Heart left ventricle (tissue), 16 donors: ENCODE measurements around the gene SOD1. TPM values are rescaled to one million over a fixed set of nuclear protein-coding genes. Genes with fewer than 3 reads are reported as not detected.
A peak's percentile ranks its signal among the peaks of the same experiment; 100 is the strongest.

ENCODE experiments used
- ATAC-seq, 4 donors: fragments of 200-7000 bp; cut with Tn5 transposase; one replicate each; pipeline ENCODE4 v1.9.1; 2020 to 2022; ENCODE audit warnings: moderate library complexity in 4 of 4, mild to moderate bottlenecking in 3 of 4, moderate number of reproducible peaks in 1 of 4
- DNase-seq, 5 donors: peaks; one replicate each; pipeline ENCODE4 v3.0.0-alpha.2; 2020
- H3K27ac ChIP-seq, 12 donors: fragments of 200-600 bp; sonication (generic) in 4 of 12; one replicate each; pipeline versions ENCODE4 v1.5.0 to v1.8.0; 2016 to 2022; ENCODE audit warnings: mild to moderate bottlenecking in 2 of 12
- H3K27me3 ChIP-seq, 9 donors: fragments of 200-600 bp; sonication (generic) in 2 of 9; one replicate each; pipeline versions ENCODE4 v1.5.1 to v1.8.0; 2016 to 2022; ENCODE audit warnings: mild to moderate bottlenecking in 3 of 9
- H3K36me3 ChIP-seq, 9 donors: fragments of 200-600 bp; sonication (generic) in 2 of 9; one replicate each; pipeline versions ENCODE4 v1.5.0 to v1.8.0; 2018 to 2022; ENCODE audit warnings: mild to moderate bottlenecking in 2 of 9
- H3K4me1 ChIP-seq, 12 donors: fragments of 200-600 bp; sonication (generic) in 4 of 12; one replicate each; pipeline versions ENCODE4 v1.5.0 to v1.8.0; 2016 to 2022; ENCODE audit warnings: mild to moderate bottlenecking in 3 of 12
- H3K4me3 ChIP-seq, 12 donors: fragments of 200-600 bp; sonication (generic) in 4 of 12; one replicate each; pipeline versions ENCODE4 v1.5.0 to v1.8.0; 2017 to 2022; ENCODE audit warnings: mild to moderate bottlenecking in 9 of 12, moderate library complexity in 4 of 12
- H3K9me3 ChIP-seq, 12 donors: fragments of 200-600 bp; sonication (generic) in 4 of 12; one replicate each; pipeline versions ENCODE4 v1.5.0 to v1.8.0; 2016 to 2022; ENCODE audit warnings: mild to moderate bottlenecking in 1 of 12
- CTCF ChIP-seq, 12 donors: fragments of 200-600 bp; sonication (generic) in 4 of 12; IDR thresholded peaks; one replicate each; pipeline versions ENCODE4 v1.5.0 to v1.8.0; 2018 to 2022; ENCODE audit warnings: antibody characterized with exemption in 12 of 12, mild to moderate bottlenecking in 5 of 12
- POLR2A ChIP-seq, 2 donors: fragments of 450-650 bp; IDR thresholded peaks; one replicate each; pipeline ENCODE4 v1.6.1; 2017; ENCODE audit warnings: antibody characterized with exemption in 2 of 2, mild to moderate bottlenecking in 2 of 2, moderate library complexity in 2 of 2
- WGBS, 4 donors: extraction: QIAGEN DNeasy Blood & Tissue Kit in 2 of 4; methylation state at CpG; one replicate each; pipeline versions ENCODE4 v1.1.5 to v1.1.7; 2013 to 2018; 5-methylcytosine and 5-hydroxymethylcytosine counted together
- intact Hi-C, 10 donors: fragments of 100-400 bp; cut with DNase I; formaldehyde crosslinking; loops; one replicate each; pipeline versions ENCODE4 v1.11.1 to v1.14.2; 2022
- polyA plus RNA-seq, 2 donors: library from polyadenylated mRNA; stranded (reverse); fragments of 200-250 nt; gene quantifications; one replicate each; pipeline ENCODE4 v1.2.3, GENCODE V29; 2013
- total RNA-seq, 9 donors: library from RNA; depleted of rRNA in 2 of 9; stranded (reverse); fragments of >200 nt in 2 of 9; fragmentation: NEBNext Ultra II Directional in 3 of 9; extraction: Animal tissue kit (Norgen Biotek cat#: 25700) in 3 of 9; gene quantifications; one replicate each; pipeline versions ENCODE4 v1.1.0 to v1.2.4, GENCODE V29; 2016 to 2023
- donor health status: ischemic (EF 13 %, LVEDD 7.1; RV severe dilation, severe dysfunction).
- donor health status: healthy with polysubstance abuse.
- donor health status: DM: no; HTN: yes; CAD: no.
- donor health status: DM: no; HTN: no; CAD: no.
- donor health status: ischemic (EF 25% LVEDD 6.9; RV normal size, moderate dysfunction).
- donor health status: ischemic (EF 25% LVEDD 5.7; RV mildly dilated, moderate dysfunction).
- donor health status: healthy.
- donor health status: DM: yes; HTN: yes; CAD: no.
- donor health status: ischemic (EF 35%, LVEDD 5.7; RV mildly dilated, moderate dysfunction).
- donor health status: nonischemic (EF 11% LVEDD 7.7; RV severe dilation, severe dysfunction).
- donor health status: DM: yes; HTN: yes; CAD: no.
- donor health status: PGD.
- donor health status: ischemic (EF 29% LVEDD 5.4; RV normal size, mild dysfunction).
- donor health status: nonischemic (EF 23%, LVEDD 6.1; RV moderate dilation, normal function).

SOD1 gene
- total and polyA plus RNA-seq, 11 donors: 348 to 644 (median 422) TPM

DNA sequence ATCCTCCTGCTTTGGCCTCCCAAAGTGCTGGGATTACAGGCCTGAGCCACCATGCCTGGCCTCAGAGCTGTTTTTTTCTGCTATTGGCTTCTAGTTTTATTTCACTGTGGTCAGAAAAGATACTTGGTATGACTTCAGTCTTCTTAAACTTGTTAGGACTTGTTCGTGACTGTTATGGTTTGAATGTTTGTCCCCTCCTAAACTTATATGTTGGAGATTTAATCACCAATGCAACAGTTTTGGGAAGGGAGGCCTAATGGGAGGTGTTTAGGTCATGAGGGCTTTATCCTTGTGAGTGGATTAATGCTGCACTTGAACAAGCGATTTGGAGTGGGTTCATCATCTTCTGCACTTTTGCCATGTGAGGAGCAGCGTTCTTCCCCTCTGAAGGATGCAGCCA is 24.5 kb upstream of the SOD1 start:
- Histone ChIP-seq H3K27ac (no peak overlapping the region), H3K4me3 (no peak overlapping the region), H3K36me3 (no peaks in the 10 kb centered on the region), H3K9me3 (peaks cover 0 to 17% (median 0%) of the 10 kb centered on the region in 12 donors), H3K4me1 (no peaks in the 10 kb centered on the region), H3K27me3 (no peaks in the 10 kb centered on the region)
- no peak for DNase-seq
- TF ChIP-seq POLR2A (IDR thresholded peaks at IDR 0.05) (no peak), CTCF (IDR thresholded peaks at IDR 0.05) (no peak)
- 90 to 94% (median 94%) methylated on average over 3 of the region's 3 CpGs for WGBS, 4 donors
- ATAC-seq: no peak
- intact Hi-C loops: no loop called here

GRCh38 chr21:31636874-31637273 is 22.6 kb upstream of the SOD1 start:
- no peaks in the 10 kb centered on the region for H3K36me3 ChIP-seq
- 75 to 86% (median 82%) methylated on average over 2 of the region's 2 CpGs for WGBS, 4 donors
- TF ChIP-seq CTCF (IDR thresholded peaks at IDR 0.05) (no peak), POLR2A (IDR thresholded peaks at IDR 0.05) (no peak)
- intact Hi-C loops: no loop called here
- no peaks in the 10 kb centered on the region for H3K4me1 ChIP-seq
- ATAC-seq (no peak), DNase-seq (no peak)
- H3K4me3 ChIP-seq: no peak overlapping the region
- H3K27me3 ChIP-seq: no peaks in the 10 kb centered on the region
- H3K27ac ChIP-seq: no peak overlapping the region
- H3K9me3 ChIP-seq: peaks cover 0 to 17% (median 0%) of the 10 kb centered on the region in 12 donors

GRCh38 chr21:31641416-31641922 is 18.0 kb upstream of the SOD1 start:
- Histone ChIP-seq H3K36me3 (no peaks in the 10 kb centered on the region), H3K9me3 (peaks cover 0 to 14% (median 0%) of the 10 kb centered on the region in 12 donors), H3K27ac (no peak overlapping the region), H3K27me3 (no peaks in the 10 kb centered on the region), H3K4me1 (no peaks in the 10 kb centered on the region), H3K4me3 (no peak overlapping the region)
- ATAC-seq (no peak), DNase-seq (no peak)
- intact Hi-C loops: no loop called here
- 88 to 96% (median 93%) methylated on average over 12 of the region's 12 CpGs for WGBS, 4 donors
- no peak for TF ChIP-seq CTCF (IDR thresholded peaks at IDR 0.05)
- TF ChIP-seq POLR2A (IDR thresholded peaks at IDR 0.05): no peak

GRCh38 chr21:31644643-31645042 is 14.8 kb upstream of the SOD1 start:
- ATAC-seq (peak in 2 of 4 donors; percentile 63 to 66), DNase-seq (no peak)
- 38 to 45% (median 43%) methylated on average over 4 of the region's 4 CpGs for WGBS, 4 donors
- no peak for TF ChIP-seq CTCF (IDR thresholded peaks at IDR 0.05)
- no peak for TF ChIP-seq POLR2A (IDR thresholded peaks at IDR 0.05)
- Histone ChIP-seq H3K4me1 (no peaks in the 10 kb centered on the region), H3K4me3 (no peak overlapping the region), H3K9me3 (no peaks in the 10 kb centered on the region), H3K27me3 (no peaks in the 10 kb centered on the region), H3K36me3 (no peaks in the 10 kb centered on the region), H3K27ac (no peak overlapping the region)
- intact Hi-C loops: no loop called here
